Measurements from ENCODE around the gene INTS15.

INTS15 gene

GRCh38 chr7:6643915-6644625, 54.2 kb downstream of the INTS15 start:
- no peak for DNase-seq

GRCh38 chr7:6644728-6645127, 54.9 kb downstream of the INTS15 start:
- DNase-seq = no peak

GRCh38 chr7:6646465-6646864, 56.6 kb downstream of the INTS15 start:
- DNase-seq = no peak

- no peak for DNase-seq
Observed at GRCh38 chr7:6647080-6647479, 57.3 kb downstream of the INTS15 start.

- DNase-seq = no peak
Observed at GRCh38 chr7:6647541-6647940, 57.7 kb downstream of the INTS15 start.

- no peak for DNase-seq
Observed at GRCh38 chr7:6648066-6648814, 58.4 kb downstream of the INTS15 start.

GRCh38 chr7:6648815-6649104, 58.9 kb downstream of the INTS15 start:
- DNase-seq = no peak

GRCh38 chr7:6649241-6649961, 59.6 kb downstream of the INTS15 start:
- DNase-seq = no peak

GRCh38 chr7:6650086-6650485, 60.3 kb downstream of the INTS15 start:
- no peak for DNase-seq

GRCh38 chr7:6650521-6651011, 60.7 kb downstream of the INTS15 start:
- DNase-seq = no peak

GRCh38 chr7:6651851-6652445, 62.1 kb downstream of the INTS15 start:
- no peak for DNase-seq

- DNase-seq = no peak
Observed at GRCh38 chr7:6652446-6653011, 62.7 kb downstream of the INTS15 start.

GRCh38 chr7:6653071-6654003, 63.5 kb downstream of the INTS15 start:
- DNase-seq = no peak

- no peak for DNase-seq
Observed at GRCh38 chr7:6654113-6654841, 64.5 kb downstream of the INTS15 start.

GRCh38 chr7:6654842-6655610, 65.2 kb downstream of the INTS15 start:
- DNase-seq = no peak

- DNase-seq = no peak
Observed at GRCh38 chr7:6655636-6656385, 66.0 kb downstream of the INTS15 start.

GRCh38 chr7:6656413-6656812, 66.6 kb downstream of the INTS15 start:
- DNase-seq = no peak

Measured in activated CD4-positive, alpha-beta T cell treated with anti-CD3 and anti-CD28 coated beads, Interleukin-2, amount 50 U/mL, for 4 hours (primary cell).